Breast epithelium (tissue), 3 donors: ENCODE results near the gene ANKRD34C.

Experiments
- POLR2A ChIP-seq: fragments of 450-650 bp; IDR thresholded peaks from one replicate; pipeline ENCODE4 v1.6.1; 2016; ENCODE audit warnings: antibody characterized with exemption, mild to moderate bottlenecking, moderate library complexity
- POLR2AphosphoS5 ChIP-seq, 3 donors: sonication (generic); formaldehyde crosslinking; IDR thresholded peaks; one replicate each; pipeline ENCODE4 v1.6.1; 2017; ENCODE audit warnings: antibody characterized with exemption in 3 of 3
- TF ChIP-seq, protein P1 (sequence below), 3 donors: fragments of 450-650 bp; IDR thresholded peaks; one replicate each; pipeline ENCODE4 v1.5.1; 2016 to 2017; ENCODE audit warnings: antibody characterized with exemption in 3 of 3, mild to moderate bottlenecking in 3 of 3, moderate library complexity in 3 of 3

DNA sequence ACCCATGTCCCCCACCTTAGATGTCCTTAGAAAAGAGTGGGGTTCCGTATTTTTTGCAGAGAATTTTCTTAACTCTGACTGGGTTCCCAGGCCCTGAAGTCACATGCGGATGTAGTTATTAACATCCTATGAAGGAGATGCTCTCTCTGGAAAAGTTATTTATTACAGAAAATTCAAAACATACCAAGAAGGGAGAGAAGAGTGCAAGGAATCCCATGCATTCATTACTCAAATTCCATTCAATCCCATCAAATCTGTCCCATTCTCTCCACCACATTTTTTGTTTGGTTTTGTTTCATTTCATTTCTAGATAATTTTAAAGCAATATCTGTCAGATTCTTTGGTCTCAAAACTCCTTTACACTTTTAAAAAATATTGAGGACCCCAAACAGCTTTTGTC is 34.3 kb upstream of the ANKRD34C start:
- TF ChIP-seq, protein P1, sequence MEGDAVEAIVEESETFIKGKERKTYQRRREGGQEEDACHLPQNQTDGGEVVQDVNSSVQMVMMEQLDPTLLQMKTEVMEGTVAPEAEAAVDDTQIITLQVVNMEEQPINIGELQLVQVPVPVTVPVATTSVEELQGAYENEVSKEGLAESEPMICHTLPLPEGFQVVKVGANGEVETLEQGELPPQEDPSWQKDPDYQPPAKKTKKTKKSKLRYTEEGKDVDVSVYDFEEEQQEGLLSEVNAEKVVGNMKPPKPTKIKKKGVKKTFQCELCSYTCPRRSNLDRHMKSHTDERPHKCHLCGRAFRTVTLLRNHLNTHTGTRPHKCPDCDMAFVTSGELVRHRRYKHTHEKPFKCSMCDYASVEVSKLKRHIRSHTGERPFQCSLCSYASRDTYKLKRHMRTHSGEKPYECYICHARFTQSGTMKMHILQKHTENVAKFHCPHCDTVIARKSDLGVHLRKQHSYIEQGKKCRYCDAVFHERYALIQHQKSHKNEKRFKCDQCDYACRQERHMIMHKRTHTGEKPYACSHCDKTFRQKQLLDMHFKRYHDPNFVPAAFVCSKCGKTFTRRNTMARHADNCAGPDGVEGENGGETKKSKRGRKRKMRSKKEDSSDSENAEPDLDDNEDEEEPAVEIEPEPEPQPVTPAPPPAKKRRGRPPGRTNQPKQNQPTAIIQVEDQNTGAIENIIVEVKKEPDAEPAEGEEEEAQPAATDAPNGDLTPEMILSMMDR (IDR thresholded peaks at IDR 0.05) = no peak
- TF ChIP-seq POLR2A = no peak
- TF ChIP-seq POLR2AphosphoS5 (IDR thresholded peaks at IDR 0.05) = no peak
